H1 (cell line): ENCODE data around the gene C12orf43. TPM values are rescaled to one million over a fixed set of nuclear protein-coding genes. Genes with fewer than 3 reads are reported as not detected.

Source experiments
- CTCF ChIA-PET: fragments of 300-600 bp; sonication (Branson Sonifier 250); formaldehyde crosslinking; loops from one replicate; lab custom pipeline; 2021; ENCODE audit not compliant: partially characterized antibody; lab: Charles Lee
- POLR2A ChIA-PET: fragments of 300-600 bp; sonication (Branson Sonifier 250); formaldehyde crosslinking; loops from one replicate; lab custom pipeline; 2021; ENCODE audit warnings: inconsistent platforms; ENCODE audit not compliant: partially characterized antibody; lab: Charles Lee
- DNase-seq, 2 experiments: peaks; one replicate each; pipeline versions ENCODE4 v3.0.0 to v3.0.0-alpha.2; 2010 to 2022; ENCODE audit warnings: low spot score in 2 of 2, low read depth in 1 of 2, mixed read lengths in 1 of 2
- FAIRE-seq: peaks from 2 replicates; lab custom pipeline; 2011; peaks lifted over from hg19 to GRCh38; lab: Jason Lieb, UNC
- H2AFZ ChIP-seq: 2 replicates; pipeline ENCODE4 v1.8.1; 2012; ENCODE audit warnings: low read length, inconsistent platforms
- H2AK5ac ChIP-seq: 2 replicates; pipeline ENCODE4 v1.6.1; 2013; ENCODE audit warnings: low read depth, low read length
- H2BK120ac ChIP-seq: replicated peaks from 2 replicates; pipeline ENCODE3; 2013; ENCODE audit warnings: low read depth, low read length, inconsistent platforms
- H2BK12ac ChIP-seq: 2 replicates; pipeline ENCODE4 v1.6.1; 2013; ENCODE audit warnings: low read depth, low read length
- H2BK15ac ChIP-seq: 2 replicates; pipeline ENCODE4 v1.6.1; 2013; ENCODE audit warnings: low read length
- H2BK20ac ChIP-seq: 2 replicates; pipeline ENCODE4 v1.6.1; 2013; ENCODE audit warnings: low read length
- H2BK5ac ChIP-seq: 2 replicates; pipeline ENCODE4 v1.6.1; 2013; ENCODE audit warnings: low read depth, low read length
- H3K14ac ChIP-seq: 2 replicates; pipeline ENCODE4 v1.6.1; 2013; ENCODE audit warnings: inconsistent platforms; ENCODE audit not compliant: insufficient read length
- H3K18ac ChIP-seq: 2 replicates; pipeline ENCODE4 v1.6.1; 2013; ENCODE audit warnings: low read length; ENCODE audit errors: extremely low read depth
- H3K23ac ChIP-seq: 2 replicates; pipeline ENCODE4 v1.6.1; 2013; ENCODE audit warnings: inconsistent platforms; ENCODE audit not compliant: insufficient read length
- H3K23me2 ChIP-seq: 2 replicates; pipeline ENCODE4 v1.6.1; 2013; ENCODE audit warnings: low read depth, low read length
- H3K27ac ChIP-seq: 2 replicates; pipeline ENCODE4 v1.6.1; 2011; ENCODE audit warnings: low read depth, low read length, inconsistent platforms
- H3K27me3 ChIP-seq, 4 experiments: replicated peaks in 1 of 4; 1 replicate in 1 of 4; 2 replicates in 3 of 4; pipeline versions ENCODE4 v1.6.1 to v1.8.1; 2011 to 2013; ENCODE audit warnings: low read length in 3 of 4, mild to moderate bottlenecking in 3 of 4, inconsistent platforms in 2 of 4, mixed read lengths in 2 of 4, moderate library complexity in 1 of 4; ENCODE audit not compliant: control insufficient read depth in 3 of 4, insufficient read depth in 3 of 4; ENCODE audit errors: extremely low read depth in 1 of 4
- H3K36me3 ChIP-seq, 4 experiments: 2 replicates each; pipeline versions ENCODE4 v1.6.1 to v1.8.1; 2011 to 2013; ENCODE audit warnings: mild to moderate bottlenecking in 4 of 4, low read length in 3 of 4, moderate library complexity in 2 of 4, control low read depth in 1 of 4, inconsistent platforms in 1 of 4; ENCODE audit not compliant: insufficient read depth in 4 of 4, control insufficient read depth in 2 of 4
- H3K4ac ChIP-seq: replicated peaks from 2 replicates; pipeline ENCODE3; 2013; ENCODE audit warnings: low read length, low read depth, mixed read lengths, inconsistent platforms; ENCODE audit not compliant: insufficient read length
- H3K4me1 ChIP-seq, 4 experiments: replicated peaks in 1 of 4; 1 replicate in 1 of 4; 2 replicates in 3 of 4; pipeline versions ENCODE4 v1.6.1 to v1.8.1; 2011 to 2013; ENCODE audit warnings: low read length in 3 of 4, inconsistent platforms in 2 of 4, mixed read lengths in 1 of 4; ENCODE audit not compliant: insufficient read depth in 4 of 4, control insufficient read depth in 3 of 4
- H3K4me2 ChIP-seq, 2 experiments: 2 replicates each; pipeline versions ENCODE4 v1.6.1 to v1.8.1; 2011 to 2013; ENCODE audit warnings: low read depth in 2 of 2, low read length in 2 of 2, control low read depth in 1 of 2, inconsistent platforms in 1 of 2, mild to moderate bottlenecking in 1 of 2; ENCODE audit not compliant: insufficient read depth in 1 of 2
- H3K4me3 ChIP-seq, 4 experiments: fragments of 200-600, 300-600 bp in 1 of 4; sonication (generic), shearing (Covaris generic), sonication (Bioruptor Twin) in 1 of 4; 2 replicates each; pipeline versions ENCODE4 v1.5.1 to v1.8.1; 2011 to 2016; ENCODE audit warnings: low read length in 4 of 4, low read depth in 3 of 4, control low read depth in 2 of 4, inconsistent platforms in 2 of 4, mild to moderate bottlenecking in 2 of 4, mixed read lengths in 1 of 4, moderate library complexity in 1 of 4; ENCODE audit not compliant: insufficient read depth in 2 of 4; ENCODE audit errors: extremely low read depth in 1 of 4
- H3K56ac ChIP-seq: replicated peaks from 2 replicates; pipeline ENCODE3; 2013; ENCODE audit warnings: low read depth, mild to moderate bottlenecking, mixed read lengths, low read length, inconsistent platforms; ENCODE audit not compliant: insufficient read length
- H3K79me1 ChIP-seq: 2 replicates; pipeline ENCODE4 v1.6.1; 2013; ENCODE audit warnings: low read depth, low read length, control low read depth
- H3K79me2 ChIP-seq, 2 experiments: 2 replicates each; pipeline versions ENCODE4 v1.6.1 to v1.8.1; 2012 to 2013; ENCODE audit warnings: low read length in 2 of 2, mild to moderate bottlenecking in 2 of 2, inconsistent platforms in 1 of 2; ENCODE audit not compliant: insufficient read depth in 2 of 2, control insufficient read depth in 1 of 2
- H3K9ac ChIP-seq, 4 experiments: replicated peaks in 1 of 4; 1 replicate in 1 of 4; 2 replicates in 3 of 4; pipeline versions ENCODE4 v1.6.1 to v1.8.1; 2011 to 2013; ENCODE audit warnings: low read depth in 3 of 4, low read length in 3 of 4, control low read depth in 2 of 4, mild to moderate bottlenecking in 2 of 4, moderate library complexity in 2 of 4, inconsistent platforms in 1 of 4; ENCODE audit errors: extremely low read depth in 1 of 4
- H3K9me3 ChIP-seq, 2 experiments: 2 replicates each; pipeline versions ENCODE4 v1.6.1 to v1.8.1; 2012 to 2013; ENCODE audit warnings: mild to moderate bottlenecking in 2 of 2, moderate library complexity in 2 of 2, control low read depth in 1 of 2, inconsistent platforms in 1 of 2, low read depth in 1 of 2, low read length in 1 of 2, mixed read lengths in 1 of 2; ENCODE audit not compliant: insufficient read depth in 2 of 2
- H4K20me1 ChIP-seq, 2 experiments: replicated peaks in 1 of 2; 2 replicates each; pipeline versions ENCODE3 to v1.8.1; 2011 to 2013; ENCODE audit warnings: inconsistent platforms in 2 of 2, low read length in 2 of 2, mild to moderate bottlenecking in 1 of 2; ENCODE audit not compliant: insufficient read depth in 2 of 2, control insufficient read depth in 1 of 2
- H4K5ac ChIP-seq: 2 replicates; pipeline ENCODE4 v1.6.1; 2013; ENCODE audit warnings: low read length, low read depth, mixed read lengths, inconsistent platforms; ENCODE audit not compliant: insufficient read length
- H4K8ac ChIP-seq: 2 replicates; pipeline ENCODE4 v1.8.0; 2013; ENCODE audit warnings: mild to moderate bottlenecking, moderate library complexity, low read length, inconsistent platforms; ENCODE audit not compliant: insufficient read depth; ENCODE audit errors: extremely low read depth
- H4K91ac ChIP-seq: replicated peaks from 2 replicates; pipeline ENCODE3; 2013; ENCODE audit warnings: low read length, mixed read lengths, inconsistent platforms; ENCODE audit not compliant: insufficient read length
- CREB1 ChIP-seq: IDR thresholded peaks from 2 replicates; pipeline ENCODE4 v1.6.1; 2012; ENCODE audit warnings: inconsistent platforms
- EZH2 ChIP-seq: fragments of 200-600 bp; sonication (generic); IDR thresholded peaks from 2 replicates; pipeline ENCODE4 v1.7.1; 2012; ENCODE audit warnings: low read depth, mild to moderate bottlenecking, moderate library complexity, low read length, inconsistent platforms; ENCODE audit not compliant: severe bottlenecking
- GABPA ChIP-seq: IDR thresholded peaks from 2 replicates; pipeline ENCODE4 v1.6.1; 2011; ENCODE audit warnings: mild to moderate bottlenecking, low read length, moderate library complexity, borderline replicate concordance; ENCODE audit not compliant: insufficient read depth
- HDAC2 ChIP-seq, 2 experiments: fragments of 300-600 bp in 1 of 2; sonication (generic) in 1 of 2; IDR thresholded peaks; 2 replicates each; pipeline ENCODE4 v1.6.1; 2011 to 2012; ENCODE audit warnings: low read depth in 2 of 2, low read length in 2 of 2, mild to moderate bottlenecking in 2 of 2, moderate library complexity in 2 of 2, borderline replicate concordance in 1 of 2, inconsistent platforms in 1 of 2
- NRF1 ChIP-seq: IDR thresholded peaks from 2 replicates; pipeline ENCODE4 v1.6.1; 2011; ENCODE audit warnings: mild to moderate bottlenecking, low read depth, low read length, improper control_type of control experiment
- RFX5 ChIP-seq: IDR thresholded peaks from 2 replicates; pipeline ENCODE4 v1.6.1; 2011; ENCODE audit warnings: low read depth, low read length, improper control_type of control experiment, borderline replicate concordance
- SAP30 ChIP-seq: fragments of 300-600 bp; sonication (generic); IDR thresholded peaks from 2 replicates; pipeline ENCODE4 v1.7.1; 2012; ENCODE audit warnings: low read length, moderate library complexity, mild to moderate bottlenecking, inconsistent platforms; ENCODE audit not compliant: insufficient read depth, insufficient replicate concordance
- SIRT6 ChIP-seq: IDR thresholded peaks from one replicate; pipeline ENCODE4 v1.7.1; 2012; ENCODE audit warnings: low read length, inconsistent platforms
- SP2 ChIP-seq: IDR thresholded peaks from 2 replicates; pipeline ENCODE4 v1.6.1; 2012; ENCODE audit warnings: mild to moderate bottlenecking, low read length, inconsistent platforms
- SRF ChIP-seq: IDR thresholded peaks from 2 replicates; pipeline ENCODE4 v1.6.1; 2011; ENCODE audit warnings: mild to moderate bottlenecking, low read depth, low read length, moderate library complexity
- SUZ12 ChIP-seq: fragments of 200-600 bp; sonication (generic); IDR thresholded peaks from 2 replicates; pipeline ENCODE4 v1.6.1; 2012; ENCODE audit warnings: mild to moderate bottlenecking, inconsistent platforms, low read length, moderate library complexity, mixed read lengths
- TAF1 ChIP-seq: IDR thresholded peaks from 2 replicates; pipeline ENCODE4 v1.6.1; 2011; ENCODE audit warnings: mild to moderate bottlenecking, low read depth, low read length
- TCF12 ChIP-seq: IDR thresholded peaks from 2 replicates; pipeline ENCODE4 v1.6.1; 2011; ENCODE audit warnings: low read depth, mild to moderate bottlenecking, low read length
- whole genome bisulfite sequencing, 2 experiments: shearing (Covaris generic) in 1 of 2; methylation state at CpG; one replicate each; pipeline versions ENCODE4 v1.1.6 to v1.1.7; 2013 to 2015; ENCODE audit warnings: low lambda C conversion rate in 2 of 2, mixed read lengths in 2 of 2, inconsistent platforms in 1 of 2, low coverage in 1 of 2, missing lambda C conversion rate in 1 of 2; ENCODE audit not compliant: insufficient replicate concordance in 2 of 2, insufficient coverage in 1 of 2, insufficient read length in 1 of 2; ENCODE audit errors: extremely low coverage in 1 of 2, missing lambda C conversion rate in 1 of 2; 5-methylcytosine and 5-hydroxymethylcytosine counted together
- polyA plus RNA-seq, 7 experiments: library from polyadenylated mRNA; depleted of rRNA in 3 of 7; stranded (reverse) in 5 of 7; unstranded in 2 of 7; fragments of >200 nt in 5 of 7; fragments of 200-250 nt in 2 of 7; gene quantifications; 1 replicate in 5 of 7; 2 replicates in 1 of 7; 4 replicates in 1 of 7; pipeline versions ENCODE4 v1.2.1 to v1.2.3, GENCODE V29; 2011 to 2013; ENCODE audit warnings: missing spikeins in 2 of 7, mixed read lengths in 2 of 7
- total RNA-seq: library from RNA; stranded (reverse); fragmentation: NEBNext Ultra II Directional; extraction: Animal tissue kit (Norgen Biotek cat#: 25700); gene quantifications from 2 replicates; pipeline ENCODE4 v1.2.1, GENCODE V29; 2021
- TF ChIP-seq, protein P1 (sequence below): IDR thresholded peaks from 2 replicates; pipeline ENCODE4 v1.6.1; 2011; ENCODE audit warnings: low read depth, mild to moderate bottlenecking, low read length; ENCODE audit not compliant: insufficient read depth

The C12orf43 gene
- total and polyA plus RNA-seq, 2 of the 8 experiments (the other 6 are each of a cell fraction or from before 2014, with no cell fraction given): 9.2 to 22.3 TPM

DNA sequence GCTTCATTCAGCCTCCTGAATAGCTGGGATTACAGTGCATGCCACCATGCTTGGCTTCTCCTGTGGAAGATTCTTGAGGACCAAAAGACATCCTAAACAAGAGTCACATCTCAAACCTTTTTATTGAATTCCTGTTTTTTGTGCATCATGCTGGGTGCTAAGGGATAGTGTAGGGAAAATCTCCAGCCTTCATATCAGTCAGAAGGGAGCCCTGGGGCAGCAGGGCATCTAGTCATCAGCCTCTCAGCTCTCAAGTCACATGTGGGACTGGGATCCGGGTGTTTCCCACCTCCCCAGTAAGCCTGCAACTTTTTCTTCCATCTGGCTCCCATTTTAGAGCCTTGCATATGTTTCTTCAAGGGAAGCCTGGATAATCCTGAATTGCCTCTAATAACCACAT is 47.8 kb upstream of the C12orf43 start:
- H2BK15ac ChIP-seq: no peak overlapping the region
- no peak overlapping the region for H4K5ac ChIP-seq
- FAIRE-seq: no peak
- H2BK5ac ChIP-seq: no peak overlapping the region
- no peak overlapping the region for H2BK20ac ChIP-seq
- no peaks in the 10 kb centered on the region for H3K9me3 ChIP-seq
- H3K23me2 ChIP-seq: no peaks in the 10 kb centered on the region; the same call in 1 of the 2 replicates
- no peak overlapping the region for H3K23ac ChIP-seq
- no peaks in the 10 kb centered on the region for H4K20me1 ChIP-seq
- H3K4me2 ChIP-seq: no peak overlapping the region
- H3K18ac ChIP-seq: no peak overlapping the region
- H2AFZ ChIP-seq: no peak overlapping the region
- no peak overlapping the region for H4K8ac ChIP-seq
- H3K27me3 ChIP-seq: no peaks in the 10 kb centered on the region
- no peak overlapping the region for H3K9ac ChIP-seq
- DNase-seq: peak in 1 of 2 experiments; percentile 8
- no peak overlapping the region for H3K4ac ChIP-seq
- no peaks in the 10 kb centered on the region for H3K79me1 ChIP-seq
- no peak overlapping the region for H2AK5ac ChIP-seq
- no peak overlapping the region for H2BK120ac ChIP-seq
- no peak overlapping the region for H3K56ac ChIP-seq
- H3K79me2 ChIP-seq: no peaks in the 10 kb centered on the region
- POLR2A ChIA-PET: no interaction called here
- H4K91ac ChIP-seq: no peak overlapping the region
- H2BK12ac ChIP-seq: no peak overlapping the region
- no peak overlapping the region for H3K14ac ChIP-seq
- no peak overlapping the region for H3K27ac ChIP-seq
- CTCF ChIA-PET: interaction anchor here (0.7 to 1.0 kb wide), 2 partner anchors 32 to 480 kb away, joined by 3 to 4 read pairs; no protein-coding TSS in a partner anchor
- WGBS, 2 experiments: 100% methylated on average over 1 of the region's 1 CpG; no CpG with 5 or more reads in 1 of the 2 experiments
- H3K4me1 ChIP-seq: peaks cover 0 to 3% (median 0%) of the 10 kb centered on the region in 4 experiments; a peak in 1 of 7 replicates
- no peak overlapping the region for H3K4me3 ChIP-seq
- no peaks in the 10 kb centered on the region for H3K36me3 ChIP-seq
- TF ChIP-seq SRF (no peak), EZH2 (no peak), SAP30 (no peak), TCF12 (no peak), SP2 (no peak), SIRT6 (no peak), SUZ12 (no peak), GABPA (no peak), NRF1 (no peak), RFX5 (no peak), TAF1 (no peak), HDAC2 (IDR thresholded peaks at IDR 0.05; ENCODE audit: borderline replicate concordance in 1 of 2, low read depth in 2 of 2, low read length in 2 of 2) (no peak), CREB1 (no peak)
- TF ChIP-seq, protein P1, sequence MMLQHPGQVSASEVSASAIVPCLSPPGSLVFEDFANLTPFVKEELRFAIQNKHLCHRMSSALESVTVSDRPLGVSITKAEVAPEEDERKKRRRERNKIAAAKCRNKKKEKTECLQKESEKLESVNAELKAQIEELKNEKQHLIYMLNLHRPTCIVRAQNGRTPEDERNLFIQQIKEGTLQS: no peak
